Lower leg skin (tissue), 3 donors: ENCODE measurements around the gene CACNA1D.

Source experiments
- POLR2A ChIP-seq, 2 donors: fragments of 450-650 bp; IDR thresholded peaks; one replicate each; pipeline ENCODE4 v1.6.1; 2016 to 2017; ENCODE audit warnings: antibody characterized with exemption in 2 of 2, mild to moderate bottlenecking in 1 of 2, moderate library complexity in 1 of 2
- TF ChIP-seq, protein P1 (sequence below), 3 donors: fragments of 450-650 bp; IDR thresholded peaks; one replicate each; pipeline ENCODE4 v1.5.1; 2016; ENCODE audit warnings: antibody characterized with exemption in 3 of 3, mild to moderate bottlenecking in 3 of 3, moderate library complexity in 2 of 3

DNA sequence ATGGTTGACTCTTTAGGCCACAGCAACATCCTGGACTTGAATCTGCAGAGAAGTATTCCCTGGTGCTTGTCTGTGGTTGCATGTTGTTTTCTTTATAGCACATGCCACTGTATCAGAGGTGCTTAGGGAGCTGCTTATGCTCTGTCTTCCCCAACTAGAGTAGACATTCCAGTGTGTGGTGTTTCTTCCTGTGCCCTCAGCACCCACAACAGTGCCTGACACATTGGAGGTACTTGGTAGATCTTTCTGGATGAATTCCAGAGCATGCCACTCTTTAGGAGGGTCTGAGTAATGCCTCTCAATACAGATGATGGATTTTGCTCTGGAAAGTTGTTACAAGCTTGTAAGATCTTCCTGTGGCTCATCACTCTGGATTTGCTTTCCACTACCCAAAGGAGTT is 234.2 kb downstream of the CACNA1D start:
- TF ChIP-seq, protein P1, sequence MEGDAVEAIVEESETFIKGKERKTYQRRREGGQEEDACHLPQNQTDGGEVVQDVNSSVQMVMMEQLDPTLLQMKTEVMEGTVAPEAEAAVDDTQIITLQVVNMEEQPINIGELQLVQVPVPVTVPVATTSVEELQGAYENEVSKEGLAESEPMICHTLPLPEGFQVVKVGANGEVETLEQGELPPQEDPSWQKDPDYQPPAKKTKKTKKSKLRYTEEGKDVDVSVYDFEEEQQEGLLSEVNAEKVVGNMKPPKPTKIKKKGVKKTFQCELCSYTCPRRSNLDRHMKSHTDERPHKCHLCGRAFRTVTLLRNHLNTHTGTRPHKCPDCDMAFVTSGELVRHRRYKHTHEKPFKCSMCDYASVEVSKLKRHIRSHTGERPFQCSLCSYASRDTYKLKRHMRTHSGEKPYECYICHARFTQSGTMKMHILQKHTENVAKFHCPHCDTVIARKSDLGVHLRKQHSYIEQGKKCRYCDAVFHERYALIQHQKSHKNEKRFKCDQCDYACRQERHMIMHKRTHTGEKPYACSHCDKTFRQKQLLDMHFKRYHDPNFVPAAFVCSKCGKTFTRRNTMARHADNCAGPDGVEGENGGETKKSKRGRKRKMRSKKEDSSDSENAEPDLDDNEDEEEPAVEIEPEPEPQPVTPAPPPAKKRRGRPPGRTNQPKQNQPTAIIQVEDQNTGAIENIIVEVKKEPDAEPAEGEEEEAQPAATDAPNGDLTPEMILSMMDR (IDR thresholded peaks at IDR 0.05), result no peak
- TF ChIP-seq POLR2A (IDR thresholded peaks at IDR 0.05), result no peak
